GM18867 (cell line): ENCODE results near the gene CAND2.
"Not testable (repeated sequence)": the region's sequence is repeated elsewhere in the genome, so short reads cannot be mapped to it uniquely, and the experiment has no call there.

Experiments
- ATAC-seq: cut with Tn5 transposase; IDR thresholded peaks from one replicate; pipeline ENCODE4 v1.9.1; 2021; ENCODE audit warnings: mild to moderate bottlenecking, moderate library complexity; ENCODE audit not compliant: unreplicated experiment

The CAND2 gene

GRCh38 chr3:12769761-12770160 lies 26.7 kb upstream of the CAND2 start:
- ATAC-seq, result no peak

GRCh38 chr3:12771236-12771635 lies 25.2 kb upstream of the CAND2 start:
- no peak for ATAC-seq

GRCh38 chr3:12772462-12772861 lies 24.0 kb upstream of the CAND2 start:
- ATAC-seq, result no peak

- no peak for ATAC-seq
Measured at GRCh38 chr3:12773030-12773709, 23.3 kb upstream of the CAND2 start.

GRCh38 chr3:12773710-12774086 lies 22.8 kb upstream of the CAND2 start:
- no peak for ATAC-seq

GRCh38 chr3:12774619-12775018 lies 21.9 kb upstream of the CAND2 start:
- no peak for ATAC-seq

- ATAC-seq, result no peak
Measured at GRCh38 chr3:12775226-12775625, 21.3 kb upstream of the CAND2 start.

- not testable (repeated sequence) for ATAC-seq
Measured at GRCh38 chr3:12775970-12776369, 20.5 kb upstream of the CAND2 start.

GRCh38 chr3:12777171-12777570 lies 19.3 kb upstream of the CAND2 start:
- ATAC-seq, result no peak

GRCh38 chr3:12780751-12781150 lies 15.7 kb upstream of the CAND2 start:
- ATAC-seq, result no peak

- no peak for ATAC-seq
Measured at GRCh38 chr3:12782172-12782815, 14.2 kb upstream of the CAND2 start.

- ATAC-seq, result no peak
Measured at GRCh38 chr3:12785096-12785495, 11.4 kb upstream of the CAND2 start.

GRCh38 chr3:12787346-12787745 lies 9.1 kb upstream of the CAND2 start:
- not testable (repeated sequence) for ATAC-seq

GRCh38 chr3:12787967-12788690 lies 8.4 kb upstream of the CAND2 start:
- not testable (repeated sequence) for ATAC-seq

- no peak for ATAC-seq
Measured at GRCh38 chr3:12791430-12791829, 5.0 kb upstream of the CAND2 start.

- no peak for ATAC-seq
Measured at GRCh38 chr3:12793701-12794100, 2.8 kb upstream of the CAND2 start.

- no peak for ATAC-seq
Measured at GRCh38 chr3:12797124-12797891, 828 bp downstream of the CAND2 start.

- ATAC-seq, result no peak
Measured at GRCh38 chr3:12797892-12798558, 1.5 kb downstream of the CAND2 start.

- ATAC-seq, result no peak
Measured at GRCh38 chr3:12798559-12799179, 2.2 kb downstream of the CAND2 start.
